ENCODE results near the gene ZNF423. TPM values are rescaled to one million over a fixed set of nuclear protein-coding genes. Genes with fewer than 3 reads are reported as not detected.
A peak's percentile ranks its signal among the peaks of the same experiment; 100 is the strongest.

ZNF423 gene
- total RNA-seq, 4 donors from 2014 or later: 0.72 to 5.9 (median 1.1) TPM

DNA sequence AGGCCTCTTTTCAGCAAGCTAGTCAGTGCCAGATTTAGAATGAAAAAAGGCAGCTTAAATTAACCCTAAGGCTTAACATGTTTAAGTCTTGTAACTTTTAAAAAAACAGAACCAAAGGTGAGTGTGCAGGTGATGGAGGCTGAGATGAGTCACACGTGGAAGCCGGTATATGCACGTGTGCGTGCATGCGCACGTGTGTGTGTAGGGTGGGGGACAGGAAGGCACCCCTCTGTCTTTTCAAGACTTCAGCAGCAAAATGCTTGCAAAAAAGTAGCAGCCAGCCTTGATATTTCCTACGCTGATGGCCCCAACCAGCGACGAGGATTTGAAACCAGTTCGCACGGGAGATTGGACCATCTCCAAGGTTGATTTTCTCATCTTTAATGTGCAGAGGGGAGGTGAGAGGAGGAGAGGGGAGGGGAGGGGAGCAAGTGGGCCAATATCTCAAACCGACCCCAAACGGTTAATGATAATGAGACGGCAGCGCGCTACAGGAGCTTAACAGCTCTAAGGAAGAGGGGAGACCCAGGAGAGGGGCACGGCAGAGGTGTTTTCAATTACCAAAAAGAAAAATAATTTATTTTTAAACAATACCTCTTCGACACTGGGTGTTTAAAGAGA is 154.7 kb downstream of the ZNF423 start:
- 28 to 31% methylated on average over 16 to 18 of the region's 18 CpGs for WGBS, 2 donors
- Histone ChIP-seq H3K4me1 (peaks cover 12 to 57% (median 38%) of the 10 kb centered on the region in 3 donors), H3K27ac (peak overlapping the region in 3 of 4 donors; percentile 71 to 87 (median 79)), H3K27me3 (peaks cover 0 to 5% (median 0%) of the 10 kb centered on the region in 4 donors), H3K36me3 (no peaks in the 10 kb centered on the region), H3K4me3 (no peak overlapping the region), H3K9me3 (no peaks in the 10 kb centered on the region)
- no peak for DNase-seq
- TF ChIP-seq CTCF (IDR thresholded peaks at IDR 0.05) (no peak), POLR2A (IDR thresholded peaks at IDR 0.05) (no peak)
- intact Hi-C loops (cut with DNase I): no loop called here

DNA sequence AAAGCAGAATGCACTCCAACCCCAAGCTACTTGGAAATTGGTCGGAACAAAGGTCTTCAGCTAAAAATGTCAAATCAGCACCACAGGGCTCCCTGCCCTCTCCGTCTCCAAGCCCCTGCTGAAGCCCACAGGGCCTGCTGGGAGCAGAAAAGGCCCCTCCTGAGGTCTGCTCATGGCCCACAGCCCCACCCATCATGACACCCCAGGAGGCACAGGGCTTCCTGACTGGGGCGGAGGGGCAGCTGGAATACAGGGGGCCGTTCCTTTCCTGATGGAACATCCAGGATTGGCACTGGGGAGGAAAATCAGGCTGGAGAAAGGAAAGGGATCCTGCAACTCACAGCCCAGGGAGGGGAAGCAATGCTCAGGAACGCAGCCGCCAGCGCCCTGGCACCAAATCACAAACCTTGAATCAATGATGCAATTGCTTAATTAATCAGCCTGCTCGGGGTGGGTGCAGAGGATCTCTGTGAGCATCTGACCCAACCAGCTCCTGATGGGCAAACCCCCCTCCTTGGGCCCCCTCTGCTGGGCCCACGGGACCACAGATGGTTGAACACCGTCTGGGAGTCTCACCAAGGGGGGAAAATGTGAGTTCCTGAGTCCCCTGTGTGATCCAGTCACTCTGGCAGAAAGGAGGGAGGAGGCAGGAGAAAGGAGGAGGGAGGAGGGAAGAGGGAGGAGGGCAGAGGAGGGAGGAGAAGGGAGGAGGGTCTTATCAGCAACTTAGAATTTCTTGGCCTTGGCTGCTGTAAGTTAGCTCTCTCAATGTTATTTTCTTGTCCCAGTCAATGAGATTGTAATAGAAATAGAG is 155.5 kb downstream of the ZNF423 start:
- H3K27ac ChIP-seq: peak overlapping the region; percentile 7 to 87 (median 75)
- intact Hi-C loops (cut with DNase I): no loop called here
- DNase-seq: no peak
- peaks cover 0 to 5% (median 0%) of the 10 kb centered on the region in 4 donors for H3K27me3 ChIP-seq
- H3K36me3 ChIP-seq: no peaks in the 10 kb centered on the region
- 15 to 24% methylated on average over 5 to 9 of the region's 10 CpGs for WGBS, 2 donors
- no peaks in the 10 kb centered on the region for H3K9me3 ChIP-seq
- H3K4me3 ChIP-seq: no peak overlapping the region
- H3K4me1 ChIP-seq: peaks cover 12 to 57% (median 38%) of the 10 kb centered on the region in 3 donors
- TF ChIP-seq POLR2A (IDR thresholded peaks at IDR 0.05) (no peak), CTCF (IDR thresholded peaks at IDR 0.05) (no peak)

DNA sequence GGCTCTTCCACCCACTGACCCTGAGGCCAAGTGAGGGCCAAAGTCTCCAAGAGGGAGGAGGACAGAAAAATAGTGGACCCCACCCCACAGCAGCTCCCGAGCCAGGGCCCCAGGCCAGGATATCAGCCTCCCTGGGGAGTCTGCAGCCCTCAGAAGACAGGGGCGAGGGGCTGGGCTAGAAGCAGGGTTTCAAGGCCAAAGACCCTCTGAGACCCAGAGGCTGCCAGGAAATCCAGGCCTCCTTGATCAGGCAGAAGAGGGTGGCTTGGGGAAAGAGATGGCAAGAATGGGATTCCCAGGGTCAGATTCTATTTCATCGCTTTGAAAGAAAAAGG is 156.1 kb downstream of the ZNF423 start:
- H3K9me3 ChIP-seq: no peaks in the 10 kb centered on the region
- WGBS, 2 donors: 50 to 75% methylated on average over 1 of the region's 3 CpGs
- TF ChIP-seq CTCF (IDR thresholded peaks at IDR 0.05) (no peak), POLR2A (IDR thresholded peaks at IDR 0.05) (no peak)
- peaks cover 0 to 5% (median 0%) of the 10 kb centered on the region in 4 donors for H3K27me3 ChIP-seq
- no peak overlapping the region for H3K4me3 ChIP-seq
- intact Hi-C loops (cut with DNase I): no loop called here
- no peaks in the 10 kb centered on the region for H3K36me3 ChIP-seq
- DNase-seq: no peak
- peaks cover 12 to 57% (median 38%) of the 10 kb centered on the region in 3 donors for H3K4me1 ChIP-seq
- peak overlapping the region; percentile 7 to 88 (median 75) for H3K27ac ChIP-seq

- DNase-seq: no peak
- peaks cover 12 to 57% (median 38%) of the 10 kb centered on the region in 3 donors for H3K4me1 ChIP-seq
- H3K36me3 ChIP-seq: no peaks in the 10 kb centered on the region
- H3K4me3 ChIP-seq: peak overlapping the region in 1 of 4 donors; percentile 24
- intact Hi-C loops (cut with DNase I): no loop called here
- no peak for TF ChIP-seq POLR2A (IDR thresholded peaks at IDR 0.05)
- no peak for TF ChIP-seq CTCF (IDR thresholded peaks at IDR 0.05)
- H3K9me3 ChIP-seq: no peaks in the 10 kb centered on the region
- peak overlapping the region; percentile 7 to 88 (median 75) for H3K27ac ChIP-seq
- peaks cover 0 to 5% (median 0%) of the 10 kb centered on the region in 4 donors for H3K27me3 ChIP-seq
- WGBS, 2 donors: 52 to 55% methylated on average over 15 to 18 of the region's 18 CpGs
Observed at GRCh38 chr16:49698931-49699840, 156.7 kb downstream of the ZNF423 start.
